ENCODE results near the gene HPN. TPM values are rescaled to one million over a fixed set of nuclear protein-coding genes. Genes with fewer than 3 reads are reported as not detected.

The HPN gene
- total and polyA plus RNA-seq, 2 donors (not counting 3 experiments of a cell fraction or from before 2014, with no cell fraction given) = 0.10 TPM; not detected in 1

GRCh38 chr19:35042954-35043604 is 1.6 kb downstream of the HPN start:
- no peak for FAIRE-seq
- H3K36me3 ChIP-seq (ENCODE audit: control insufficient read depth in 2 of 2, extremely low read depth in 1 of 2, insufficient read depth in 2 of 2, low read length in 2 of 2) = no peaks in the 10 kb centered on the region
- POLR2A ChIA-PET = interaction anchor here (0.7 kb wide), 1 partner anchor 15 kb away, joined by 3 read pairs; no protein-coding TSS in a partner anchor

More at GRCh38 chr19:35042954-35043604, 1.6 kb downstream of the HPN start:
- intact Hi-C loops (cut with micrococcal nuclease) = no loop called here
- BruUV-seq (replicated peaks) = no TSS peak
- dilution Hi-C loops (cut with MboI; ENCODE audit: extremely low pct_ligation_motif_present, low sequenced_read_pairs) = no loop called here
- Histone ChIP-seq H2AFZ (ENCODE audit: low read depth, low read length) (no peak overlapping the region), H3K79me2 (ENCODE audit: control insufficient read depth, insufficient read depth, low read length) (no peaks in the 10 kb centered on the region), H3K4me3 (replicated peaks in 1 of 3; ENCODE audit: insufficient read depth in 1 of 3, low read depth in 1 of 3, low read length in 3 of 3) (no peak overlapping the region), H4K20me1 (replicated peaks; ENCODE audit: control insufficient read depth, extremely low read depth, insufficient read depth, low read length) (no peaks in the 10 kb centered on the region), H3K27me3 (ENCODE audit: control insufficient read depth in 2 of 2, insufficient read depth in 2 of 2, low read length in 2 of 2) (no peaks in the 10 kb centered on the region), H3K9me1 (replicated peaks; ENCODE audit: control insufficient read depth, extremely low read depth, insufficient read depth, low read length) (no peaks in the 10 kb centered on the region), H3K9me3 (replicated peaks; ENCODE audit: control insufficient read depth, insufficient read depth, low read length) (no peaks in the 10 kb centered on the region), H3K27ac (ENCODE audit: insufficient read depth, low read depth, low read length) (no peak overlapping the region), H3K4me1 (ENCODE audit: control insufficient read depth, extremely low read depth, insufficient read depth, low read length) (peaks cover 14% of the 10 kb centered on the region), H3K9ac (replicated peaks; ENCODE audit: extremely low read depth, insufficient read depth, low read length) (no peak overlapping the region), H3K4me2 (ENCODE audit: insufficient read depth, low read length) (no peak overlapping the region)
- TF ChIP-seq EZH2 (IDR thresholded peaks at IDR 0.05; ENCODE audit: borderline replicate concordance, low read depth, low read length, severe bottlenecking) = no peak
- TF ChIP-seq POLR2AphosphoS5 (IDR thresholded peaks at IDR 0.05; ENCODE audit: insufficient read depth, low read depth, low read length) = no peak
- TF ChIP-seq FOS (IDR thresholded peaks at IDR 0.05; ENCODE audit: borderline replicate concordance, insufficient read depth, low read length) = no peak
- no peak for TF ChIP-seq CTCF (IDR thresholded peaks at IDR 0.05; ENCODE audit: extremely low read depth in 1 of 2, insufficient read depth in 1 of 2, low read depth in 1 of 2, low read length in 2 of 2)
- no peak for TF ChIP-seq GATA2 (IDR thresholded peaks at IDR 0.05; ENCODE audit: insufficient read depth, insufficient read length, low read depth, low read length)
- no peak for TF ChIP-seq POLR2A (IDR thresholded peaks at IDR 0.05; ENCODE audit: low read depth, low read length)
- TF ChIP-seq, protein P1, sequence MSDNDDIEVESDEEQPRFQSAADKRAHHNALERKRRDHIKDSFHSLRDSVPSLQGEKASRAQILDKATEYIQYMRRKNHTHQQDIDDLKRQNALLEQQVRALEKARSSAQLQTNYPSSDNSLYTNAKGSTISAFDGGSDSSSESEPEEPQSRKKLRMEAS (IDR thresholded peaks at IDR 0.05; ENCODE audit: insufficient read depth, insufficient read length) = no peak
- no peak for TF ChIP-seq MYC (IDR thresholded peaks at IDR 0.05; ENCODE audit: low read depth, low read length)
- TF ChIP-seq JUN (IDR thresholded peaks at IDR 0.05; ENCODE audit: borderline replicate concordance, insufficient read depth, insufficient read length, low read depth) = no peak
- CTCF ChIA-PET = interaction anchor here (0.7 to 3.2 kb wide), 10 partner anchors 11 to 251 kb away, joined by 3 to 35 read pairs (median 14); no protein-coding TSS in a partner anchor
- no peak for DNase-seq (ENCODE audit: low read depth, low spot score)
